GM21717 (cell line): ENCODE results near the gene PGAM2.

ENCODE experiments used
- ATAC-seq: cut with Tn5 transposase; IDR thresholded peaks from one replicate; pipeline ENCODE4 v1.9.1; 2021; ENCODE audit warnings: mild to moderate bottlenecking, moderate library complexity; ENCODE audit not compliant: unreplicated experiment

Gene PGAM2

GRCh38 chr7:44065431-44066110, at the start of gene PGAM2:
TSS of gene PGAM2 (minus strand) at chr7:44065567. CDS start at chr7:44065529, 38 bp downstream.
- no peak for ATAC-seq

GRCh38 chr7:44114586-44115310, 49.4 kb upstream of the PGAM2 start:
- no peak for ATAC-seq

DNA sequence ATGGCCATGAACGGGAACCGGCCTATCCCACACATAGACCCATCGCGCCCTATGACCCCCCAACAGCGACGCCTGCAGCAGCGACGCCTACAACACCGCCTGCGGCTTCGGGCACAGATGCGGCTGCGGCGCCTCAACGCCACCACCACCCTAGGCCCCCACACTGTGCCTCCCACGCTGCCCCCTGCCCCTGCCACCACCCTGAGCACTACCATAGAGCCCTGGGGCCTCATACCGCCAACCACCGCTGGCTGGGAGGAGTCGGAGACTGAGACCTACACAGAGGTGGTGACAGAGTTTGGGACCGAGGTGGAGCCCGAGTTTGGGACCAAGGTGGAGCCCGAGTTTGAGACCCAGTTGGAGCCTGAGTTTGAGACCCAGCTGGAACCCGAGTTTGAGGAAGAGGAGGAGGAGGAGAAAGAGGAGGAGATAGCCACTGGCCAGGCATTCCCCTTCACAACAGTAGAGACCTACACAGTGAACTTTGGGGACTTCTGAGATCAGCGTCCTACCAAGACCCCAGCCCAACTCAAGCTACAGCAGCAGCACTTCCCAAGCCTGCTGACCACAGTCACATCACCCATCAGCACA, 48.5 kb upstream of the PGAM2 start:
- no peak for ATAC-seq

DNA sequence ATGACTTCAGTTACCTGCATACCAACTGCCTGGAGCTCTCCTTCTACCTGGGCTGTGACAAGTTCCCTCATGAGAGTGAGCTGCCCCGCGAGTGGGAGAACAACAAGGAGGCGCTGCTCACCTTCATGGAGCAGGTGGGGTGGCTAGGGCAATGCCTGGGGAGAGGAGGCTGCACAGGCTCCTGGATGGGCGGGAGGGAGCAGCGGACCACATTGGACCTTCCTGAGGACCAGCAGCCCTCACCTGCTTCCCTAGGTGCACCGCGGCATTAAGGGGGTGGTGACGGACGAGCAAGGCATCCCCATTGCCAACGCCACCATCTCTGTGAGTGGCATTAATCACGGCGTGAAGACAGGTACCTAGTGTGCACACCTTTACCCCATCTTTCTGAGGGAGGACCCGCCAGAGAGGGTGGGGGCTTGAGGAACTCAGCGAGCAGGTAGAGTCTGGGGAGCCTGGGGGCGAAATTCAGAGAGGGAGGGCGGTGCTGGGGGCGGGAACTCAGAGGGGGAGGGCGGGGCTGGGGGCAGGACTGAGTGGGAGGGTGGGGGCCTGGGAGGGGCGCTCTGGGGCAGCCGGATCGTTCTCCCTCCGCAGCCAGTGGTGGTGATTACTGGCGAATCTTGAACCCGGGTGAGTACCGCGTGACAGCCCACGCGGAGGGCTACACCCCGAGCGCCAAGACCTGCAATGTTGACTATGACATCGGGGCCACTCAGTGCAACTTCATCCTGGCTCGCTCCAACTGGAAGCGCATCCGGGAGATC, 47.8 kb upstream of the PGAM2 start:
- no peak for ATAC-seq

DNA sequence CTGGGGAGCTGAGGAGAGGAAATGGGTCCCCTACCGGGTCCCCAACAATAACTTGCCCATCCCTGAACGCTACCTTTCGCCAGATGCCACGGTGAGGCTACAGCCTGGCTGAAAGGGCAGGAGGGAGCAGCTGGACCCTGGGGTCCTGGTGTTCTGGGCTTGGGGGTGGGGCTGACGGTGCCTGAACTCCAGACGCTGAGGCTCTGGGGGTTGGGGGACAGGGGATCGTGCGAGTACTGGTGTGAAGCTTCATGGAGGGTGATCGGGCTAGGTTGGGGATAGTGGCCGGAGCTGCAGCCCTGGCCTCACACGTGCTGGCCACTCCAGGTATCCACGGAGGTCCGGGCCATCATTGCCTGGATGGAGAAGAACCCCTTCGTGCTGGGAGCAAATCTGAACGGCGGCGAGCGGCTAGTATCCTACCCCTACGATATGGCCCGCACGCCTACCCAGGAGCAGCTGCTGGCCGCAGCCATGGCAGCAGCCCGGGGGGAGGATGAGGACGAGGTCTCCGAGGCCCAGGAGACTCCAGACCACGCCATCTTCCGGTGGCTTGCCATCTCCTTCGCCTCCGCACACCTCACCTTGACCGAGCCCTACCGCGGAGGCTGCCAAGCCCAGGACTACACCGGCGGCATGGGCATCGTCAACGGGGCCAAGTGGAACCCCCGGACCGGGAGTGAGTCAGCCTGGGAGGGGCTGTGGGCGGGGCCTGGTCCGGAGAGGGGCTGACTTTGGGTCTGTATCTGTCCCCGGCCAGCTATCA, 47.0 kb upstream of the PGAM2 start:
- no peak for ATAC-seq

DNA sequence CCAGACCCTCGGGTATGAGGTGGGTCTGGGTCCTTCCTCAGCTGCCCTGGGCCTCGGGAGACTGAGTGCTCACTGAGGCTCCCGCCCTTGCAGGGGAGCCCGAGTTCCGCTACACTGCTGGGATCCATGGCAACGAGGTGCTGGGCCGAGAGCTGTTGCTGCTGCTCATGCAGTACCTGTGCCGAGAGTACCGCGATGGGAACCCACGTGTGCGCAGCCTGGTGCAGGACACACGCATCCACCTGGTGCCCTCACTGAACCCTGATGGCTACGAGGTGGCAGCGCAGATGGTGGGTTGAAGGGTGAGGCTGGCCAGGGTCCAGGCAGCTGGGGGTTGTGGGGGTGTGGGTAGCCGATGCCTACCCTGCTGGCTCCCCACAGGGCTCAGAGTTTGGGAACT, 46.4 kb upstream of the PGAM2 start:
- ATAC-seq: no peak

DNA sequence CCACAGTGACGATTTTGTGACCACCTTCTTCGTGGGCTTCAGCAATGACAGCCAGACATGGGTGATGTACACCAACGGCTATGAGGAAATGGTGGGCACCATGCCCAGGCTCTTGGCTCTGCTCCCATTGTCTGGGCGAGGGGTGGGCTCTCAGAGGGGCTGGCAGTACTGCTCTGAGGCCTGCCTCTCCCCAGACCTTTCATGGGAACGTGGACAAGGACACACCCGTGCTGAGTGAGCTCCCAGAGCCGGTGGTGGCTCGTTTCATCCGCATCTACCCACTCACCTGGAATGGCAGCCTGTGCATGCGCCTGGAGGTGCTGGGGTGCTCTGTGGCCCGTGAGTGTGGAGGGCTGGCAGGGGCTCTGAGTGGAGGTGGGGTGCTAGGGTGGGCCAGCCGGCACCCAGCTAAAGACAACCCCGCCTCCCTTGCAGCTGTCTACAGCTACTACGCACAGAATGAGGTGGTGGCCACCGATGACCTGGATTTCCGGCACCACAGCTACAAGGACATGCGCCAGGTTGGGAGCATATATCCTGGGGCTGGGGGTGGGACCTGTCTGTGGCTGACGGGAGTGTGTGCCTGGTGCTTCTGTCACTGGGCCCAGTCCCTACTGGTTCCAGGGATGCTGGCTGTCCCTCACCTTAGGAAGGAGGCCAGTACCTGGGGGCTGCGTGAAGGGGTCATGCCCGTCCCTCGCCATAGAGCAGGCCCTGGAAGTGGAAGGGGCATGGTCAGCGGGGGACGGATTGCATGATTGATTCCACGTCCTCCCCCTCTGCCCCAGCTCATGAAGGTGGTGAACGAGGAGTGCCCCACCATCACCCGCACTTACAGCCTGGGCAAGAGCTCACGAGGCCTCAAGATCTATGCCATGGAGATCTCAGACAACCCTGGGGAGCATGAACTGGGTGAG, 45.6 kb upstream of the PGAM2 start:
- no peak for ATAC-seq

DNA sequence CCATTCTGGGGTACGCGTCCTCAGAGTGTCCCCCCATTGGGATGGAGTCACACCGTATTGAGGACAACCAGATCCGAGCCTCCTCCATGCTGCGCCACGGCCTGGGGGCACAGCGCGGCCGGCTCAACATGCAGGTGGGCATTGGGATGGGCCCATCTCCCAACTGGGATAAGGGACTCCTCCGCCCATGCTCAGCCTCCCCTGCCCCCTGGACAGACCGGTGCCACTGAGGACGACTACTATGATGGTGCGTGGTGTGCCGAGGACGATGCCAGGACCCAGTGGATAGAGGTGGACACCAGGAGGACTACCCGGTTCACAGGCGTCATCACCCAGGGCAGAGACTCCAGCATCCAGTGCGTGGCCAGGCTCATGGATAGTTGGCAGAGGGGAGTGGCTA, 44.6 kb upstream of the PGAM2 start:
- ATAC-seq: no peak

- ATAC-seq: no peak
Measured at GRCh38 chr7:44108768-44109750, 43.7 kb upstream of the PGAM2 start.

DNA sequence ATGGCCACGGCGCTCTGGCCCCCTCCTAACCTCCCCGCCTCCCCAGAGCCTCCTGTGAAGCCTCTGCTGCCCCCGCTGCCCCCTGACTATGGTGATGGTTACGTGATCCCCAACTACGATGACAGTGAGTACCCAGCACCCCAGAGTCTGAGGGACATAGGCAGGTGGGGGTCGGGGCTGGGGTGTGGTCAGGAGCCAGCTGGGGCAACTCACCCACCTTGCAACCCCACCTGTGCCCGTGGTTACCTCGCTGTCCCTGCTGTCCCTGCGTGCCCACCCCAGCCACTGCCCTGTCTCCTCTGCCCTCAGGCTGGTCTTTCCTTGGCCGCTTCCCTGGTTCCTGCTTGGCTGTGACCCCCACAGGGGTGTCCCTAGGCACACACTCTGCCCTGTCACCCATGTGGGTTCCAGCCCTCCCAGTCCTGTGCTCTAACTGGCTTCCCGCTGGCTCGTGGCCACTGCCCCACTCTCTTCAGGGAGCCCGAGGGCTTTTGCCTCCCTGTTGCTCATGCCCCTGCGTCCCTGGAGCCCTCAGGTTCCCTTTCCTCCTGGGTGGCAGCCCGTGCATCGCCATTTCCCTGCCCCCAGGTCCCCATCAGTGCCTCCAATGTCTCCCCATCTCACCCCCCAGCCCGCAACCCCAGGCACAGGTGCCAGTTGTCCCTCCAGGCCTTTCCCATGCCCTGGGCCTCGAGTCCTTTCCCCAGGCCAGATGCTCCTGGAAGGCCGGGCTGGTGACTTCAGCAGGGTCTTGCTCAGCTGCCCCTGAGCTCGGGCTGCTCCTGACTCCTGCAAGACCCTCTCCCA, 42.8 kb upstream of the PGAM2 start:
- no peak for ATAC-seq

DNA sequence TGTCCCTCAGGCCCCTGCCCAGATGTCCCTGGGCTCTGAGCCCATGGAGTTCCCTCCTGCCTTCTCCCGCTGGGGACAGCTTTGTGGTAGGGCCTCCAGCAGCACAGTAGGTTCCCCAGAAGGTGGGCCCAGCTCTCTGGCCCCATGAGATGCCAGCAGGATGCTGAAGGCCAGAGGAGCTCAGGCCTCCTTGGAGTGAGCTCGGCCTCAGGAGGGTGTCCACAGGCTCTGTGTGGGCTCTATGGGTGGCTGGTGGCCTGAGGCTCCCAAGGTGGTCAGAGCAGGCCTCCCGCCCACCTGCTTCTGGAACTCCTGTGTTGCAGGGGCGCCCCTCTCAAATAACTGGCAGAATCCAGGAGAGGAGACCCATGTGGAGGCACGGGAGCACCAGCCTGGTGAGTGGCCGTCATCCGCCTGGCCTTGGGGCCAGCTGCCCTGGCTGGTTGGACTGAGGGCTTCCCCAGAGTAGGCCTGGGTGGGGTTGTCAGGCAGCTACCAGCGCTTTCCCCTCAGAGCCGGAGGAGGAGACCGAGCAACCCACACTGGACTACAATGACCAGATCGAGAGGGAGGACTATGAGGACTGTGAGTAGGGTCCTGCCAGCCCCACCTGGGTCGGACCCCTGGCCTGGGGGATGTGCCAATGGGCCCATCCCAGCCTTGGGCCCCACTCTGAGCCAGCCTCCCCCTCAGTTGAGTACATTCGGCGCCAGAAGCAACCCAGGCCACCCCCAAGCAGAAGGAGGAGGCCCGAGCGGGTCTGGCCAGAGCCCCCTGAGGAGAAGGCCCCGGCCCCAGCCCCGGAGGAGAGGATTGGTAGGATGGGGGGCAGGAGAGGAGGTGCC, 42.0 kb upstream of the PGAM2 start:
- no peak for ATAC-seq

- no peak for ATAC-seq
Measured at GRCh38 chr7:44106311-44107065, 41.1 kb upstream of the PGAM2 start.

- ATAC-seq: no peak
Measured at GRCh38 chr7:44105832-44106231, 40.5 kb upstream of the PGAM2 start.

DNA sequence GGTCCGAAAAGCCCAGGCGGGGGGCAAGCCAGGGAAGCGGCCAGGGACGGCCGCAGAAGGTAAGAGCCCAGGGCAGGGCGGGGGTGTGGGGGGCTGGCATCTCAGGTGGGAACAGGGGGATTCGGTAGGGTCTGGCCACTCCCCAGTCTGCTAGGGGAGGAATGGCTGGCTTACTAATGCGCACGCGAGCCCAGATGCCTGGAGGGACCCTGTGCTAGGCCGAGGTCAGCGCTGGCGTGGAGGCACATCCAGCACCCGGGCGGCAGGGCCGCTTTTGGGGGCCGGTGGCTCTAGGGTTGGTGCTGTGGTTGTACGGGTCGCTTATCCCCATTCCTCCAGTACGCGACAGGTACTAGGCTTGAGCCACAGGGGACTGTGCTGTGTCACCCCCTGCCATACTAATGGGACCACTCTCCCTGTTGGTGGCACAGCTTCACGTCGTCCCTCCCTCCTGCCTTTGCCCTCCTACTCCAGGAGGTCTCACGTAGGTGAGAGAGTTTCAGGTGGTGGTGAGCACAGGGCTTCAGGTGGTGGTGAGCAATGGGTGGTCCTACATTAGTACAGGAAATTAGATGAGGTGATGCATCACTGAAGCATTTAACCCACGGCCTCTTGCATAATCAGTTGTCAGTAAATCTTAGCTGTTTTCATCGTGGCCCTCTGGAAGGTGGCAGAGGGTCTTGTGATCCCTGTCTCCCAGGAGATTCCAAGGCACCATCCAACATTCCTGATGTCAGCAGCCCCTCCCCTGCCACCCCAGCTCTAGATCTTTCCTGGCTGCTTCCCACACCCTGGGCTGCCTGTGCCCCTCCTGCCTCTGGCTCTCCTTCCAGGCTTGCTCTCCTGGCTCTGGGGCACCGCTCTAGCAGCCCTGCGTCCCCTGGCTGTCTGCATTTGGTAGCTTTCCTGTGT, 39.7 kb upstream of the PGAM2 start:
- no peak for ATAC-seq
